Measurements from ENCODE around the gene ZNF581.

Gene ZNF581

DNA sequence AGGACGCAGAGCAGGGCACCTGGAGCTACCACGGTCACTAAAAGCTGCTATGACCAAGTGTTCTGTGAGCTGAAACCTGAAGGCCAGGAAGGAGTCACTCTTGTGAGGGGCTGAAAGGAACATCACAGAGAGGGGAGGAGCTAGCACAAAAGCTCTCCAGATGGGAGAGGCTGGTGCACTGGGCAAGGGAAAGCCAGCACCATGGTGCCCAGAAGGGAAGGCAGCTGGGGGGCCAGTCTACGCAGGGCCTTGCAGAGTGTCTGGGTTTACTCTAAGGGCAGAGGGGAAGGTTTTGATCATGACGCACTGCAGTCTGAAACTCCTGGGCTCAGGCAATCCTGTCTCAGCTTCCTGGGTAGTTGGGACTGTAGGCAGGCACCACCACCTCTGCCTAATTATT, 6.7 kb upstream of the ZNF581 start:
- H3K27me3 ChIP-seq (ENCODE audit: insufficient read depth, low read depth, severe bottlenecking), result no peaks in the 10 kb centered on the region
- H3K27ac ChIP-seq, result no peak overlapping the region
- no peak overlapping the region for H3K4me3 ChIP-seq (ENCODE audit: low read depth, low read length)
- no peaks in the 10 kb centered on the region for H3K9me3 ChIP-seq (ENCODE audit: severe bottlenecking)
- 0 out of 2 replicates have a peak, but pooled peaks cover 4% of the 10 kb centered on the region for H3K36me3 ChIP-seq
- TF ChIP-seq, protein P1, sequence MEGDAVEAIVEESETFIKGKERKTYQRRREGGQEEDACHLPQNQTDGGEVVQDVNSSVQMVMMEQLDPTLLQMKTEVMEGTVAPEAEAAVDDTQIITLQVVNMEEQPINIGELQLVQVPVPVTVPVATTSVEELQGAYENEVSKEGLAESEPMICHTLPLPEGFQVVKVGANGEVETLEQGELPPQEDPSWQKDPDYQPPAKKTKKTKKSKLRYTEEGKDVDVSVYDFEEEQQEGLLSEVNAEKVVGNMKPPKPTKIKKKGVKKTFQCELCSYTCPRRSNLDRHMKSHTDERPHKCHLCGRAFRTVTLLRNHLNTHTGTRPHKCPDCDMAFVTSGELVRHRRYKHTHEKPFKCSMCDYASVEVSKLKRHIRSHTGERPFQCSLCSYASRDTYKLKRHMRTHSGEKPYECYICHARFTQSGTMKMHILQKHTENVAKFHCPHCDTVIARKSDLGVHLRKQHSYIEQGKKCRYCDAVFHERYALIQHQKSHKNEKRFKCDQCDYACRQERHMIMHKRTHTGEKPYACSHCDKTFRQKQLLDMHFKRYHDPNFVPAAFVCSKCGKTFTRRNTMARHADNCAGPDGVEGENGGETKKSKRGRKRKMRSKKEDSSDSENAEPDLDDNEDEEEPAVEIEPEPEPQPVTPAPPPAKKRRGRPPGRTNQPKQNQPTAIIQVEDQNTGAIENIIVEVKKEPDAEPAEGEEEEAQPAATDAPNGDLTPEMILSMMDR (IDR thresholded peaks at IDR 0.05; ENCODE audit: low read depth, low read length), result no peak
- no peak for DNase-seq

DNA sequence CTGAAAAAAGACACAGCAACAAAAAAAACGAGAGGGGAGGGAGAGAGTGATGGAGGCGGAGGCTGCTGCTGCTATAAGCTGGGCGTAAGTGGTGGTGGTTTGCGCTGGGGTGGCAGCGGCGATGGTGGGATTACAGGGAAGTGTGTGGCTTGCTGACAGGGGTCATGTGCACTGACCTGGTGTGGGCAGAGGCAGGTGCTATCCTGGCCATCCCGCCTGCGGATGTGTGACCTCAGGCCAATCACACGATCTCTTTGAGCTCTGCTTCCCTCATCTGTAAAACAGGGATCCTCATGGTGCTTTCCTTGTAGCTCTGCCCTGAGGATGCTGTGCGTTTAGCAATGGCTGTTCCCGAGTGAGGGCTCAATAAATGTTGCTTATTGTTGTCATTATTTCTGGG, 5.9 kb upstream of the ZNF581 start:
- H3K27ac ChIP-seq, result no peak overlapping the region
- H3K27me3 ChIP-seq (ENCODE audit: insufficient read depth, low read depth, severe bottlenecking), result no peaks in the 10 kb centered on the region
- no peaks in the 10 kb centered on the region for H3K9me3 ChIP-seq (ENCODE audit: severe bottlenecking)
- 0 out of 2 replicates have a peak, but pooled peaks cover 4% of the 10 kb centered on the region for H3K36me3 ChIP-seq
- TF ChIP-seq, protein P1 (IDR thresholded peaks at IDR 0.05; ENCODE audit: low read depth, low read length), result no peak
- DNase-seq, result no peak
- H3K4me3 ChIP-seq (ENCODE audit: low read depth, low read length), result no peak overlapping the region

DNA sequence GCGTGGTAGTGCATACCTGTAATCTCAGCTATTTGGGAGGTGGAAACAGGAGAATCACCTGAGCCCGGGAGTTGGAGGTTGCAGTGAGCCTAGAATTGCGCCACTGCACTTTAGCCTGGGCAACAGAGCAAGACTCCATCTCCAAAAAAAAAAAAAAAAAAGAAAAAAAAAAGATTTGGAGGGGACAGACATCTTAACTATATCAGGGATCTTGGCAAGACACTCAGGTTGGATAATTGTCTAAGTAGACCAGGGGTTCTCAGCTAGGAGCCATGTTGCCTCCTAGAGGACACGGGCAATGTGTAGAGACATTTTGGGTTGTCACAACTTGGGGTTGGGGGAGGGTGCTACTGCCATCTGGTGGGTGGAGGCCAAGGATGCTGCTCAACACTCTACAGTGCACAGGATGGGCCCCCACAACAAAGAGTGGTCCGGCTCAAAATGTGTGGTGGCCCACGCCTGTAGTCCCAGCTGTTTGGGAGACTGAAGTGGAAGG, 4.5 kb upstream of the ZNF581 start:
- TF ChIP-seq, protein P1 (IDR thresholded peaks at IDR 0.05; ENCODE audit: low read depth, low read length), result peak; percentile 76
- no peaks in the 10 kb centered on the region for H3K27me3 ChIP-seq (ENCODE audit: insufficient read depth, low read depth, severe bottlenecking)
- no peak overlapping the region for H3K4me3 ChIP-seq (ENCODE audit: low read depth, low read length)
- DNase-seq, result peak; percentile 77
- peak overlapping the region; percentile 16; the same call in 1 of the 2 replicates for H3K27ac ChIP-seq
- no peaks in the 10 kb centered on the region for H3K9me3 ChIP-seq (ENCODE audit: severe bottlenecking)
- peaks cover 4% of the 10 kb centered on the region; the same call in 1 of the 2 replicates for H3K36me3 ChIP-seq

DNA sequence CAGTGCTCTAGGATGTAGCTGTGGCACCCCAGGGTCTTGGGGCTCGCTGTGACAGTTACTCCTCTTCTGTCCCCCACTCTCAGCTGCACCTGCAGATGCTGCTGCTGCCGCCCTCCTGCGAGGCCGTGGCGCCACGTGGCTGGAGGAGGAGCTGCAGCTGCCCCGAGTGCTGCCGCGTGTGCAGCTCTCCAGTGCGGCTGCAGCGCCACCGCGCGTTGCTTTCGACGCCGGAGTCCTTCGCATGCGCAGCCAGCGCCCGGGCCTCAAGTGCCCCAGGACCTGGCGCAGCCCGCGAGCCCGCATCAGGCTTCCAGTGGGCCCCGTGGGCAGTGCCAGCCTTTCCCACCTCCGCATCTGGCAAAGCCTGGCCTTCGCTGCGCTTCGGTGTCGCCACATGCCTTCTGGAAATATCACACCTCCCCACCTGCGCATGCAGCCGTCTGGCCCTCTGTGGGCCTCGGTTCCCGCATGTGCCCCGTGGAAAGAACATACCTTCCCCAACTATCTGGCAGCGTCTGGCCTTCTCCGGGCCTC, 3.3 kb upstream of the ZNF581 start:
- no peaks in the 10 kb centered on the region for H3K27me3 ChIP-seq (ENCODE audit: insufficient read depth, low read depth, severe bottlenecking)
- no peak for DNase-seq
- H3K9me3 ChIP-seq (ENCODE audit: severe bottlenecking), result no peaks in the 10 kb centered on the region
- H3K4me3 ChIP-seq (ENCODE audit: low read depth, low read length), result peak overlapping the region; percentile 87
- TF ChIP-seq, protein P1 (IDR thresholded peaks at IDR 0.05; ENCODE audit: low read depth, low read length), result 0 out of 2 replicates have a peak, but pooled peaks have one; percentile 3
- peak overlapping the region; percentile 92 for H3K27ac ChIP-seq
- H3K36me3 ChIP-seq, result peaks cover 12% of the 10 kb centered on the region

DNA sequence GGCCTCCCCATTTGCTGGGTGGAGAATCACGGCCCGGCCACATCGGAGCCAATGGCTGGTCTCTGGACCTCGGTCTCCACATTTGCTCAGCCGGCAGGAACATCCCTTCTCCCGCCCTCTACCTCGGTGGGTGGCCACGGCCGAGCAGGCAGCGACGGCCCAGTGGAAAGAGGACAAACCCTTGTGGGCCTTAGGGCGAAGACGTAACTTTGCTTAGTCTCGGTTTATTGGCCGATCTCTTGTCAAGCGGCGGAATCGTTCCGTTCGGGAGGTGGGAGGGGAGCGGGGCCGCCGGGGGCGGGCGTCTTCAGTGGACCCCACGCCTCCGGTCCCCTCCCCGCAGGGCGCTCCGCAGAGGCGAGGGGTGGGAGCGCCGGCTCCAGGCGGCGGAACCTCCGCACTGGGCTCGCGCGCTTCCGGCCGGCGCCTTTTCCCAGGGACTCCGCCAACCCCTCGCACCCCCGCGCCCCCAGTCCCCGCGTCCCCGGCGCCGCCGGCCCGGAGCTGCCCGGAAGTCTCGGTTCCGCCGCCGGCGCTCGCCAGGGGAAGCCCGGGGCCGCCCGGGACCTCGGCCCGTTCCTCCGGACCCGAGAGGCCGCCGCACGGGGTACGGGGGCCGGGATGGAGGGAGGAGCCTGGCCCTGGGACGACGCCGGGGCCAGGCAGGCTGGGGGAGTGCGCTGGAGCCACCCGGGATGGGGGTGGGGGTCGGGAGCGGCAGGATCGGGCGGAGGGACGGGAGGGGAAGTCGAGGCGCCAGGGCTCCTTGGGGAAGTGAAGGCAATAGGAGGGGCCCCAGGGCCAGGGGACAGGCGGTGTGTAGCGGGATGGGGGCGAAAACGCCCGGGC, 2.6 kb upstream of the ZNF581 start, which contains the start of gene ZNF580:
ZNF580 (plus strand) TSS at position 426 of the 849 bp plus-strand sequence. CDS start 1,507 bp downstream, outside the sequence.
- H3K27ac ChIP-seq, result peak within 1 kb of the TSS; percentile 92
- TF ChIP-seq, protein P1 (IDR thresholded peaks at IDR 0.05; ENCODE audit: low read depth, low read length), result no peak
- H3K27me3 ChIP-seq (ENCODE audit: insufficient read depth, low read depth, severe bottlenecking), result no peaks in the 10 kb centered on the region
- peak; percentile 68 for DNase-seq
- H3K36me3 ChIP-seq, result peaks cover 18% of the 10 kb centered on the region
- H3K4me3 ChIP-seq (ENCODE audit: low read depth, low read length), result peak within 1 kb of the TSS; percentile 87
- H3K9me3 ChIP-seq (ENCODE audit: severe bottlenecking), result no peaks in the 10 kb centered on the region

All from WERI-Rb-1 (cell line).